A673 (cell line): ENCODE data around the gene DPH1.

Experiments used
- CTCF ChIP-seq: fragments of 300-800, 200-600 bp; sonication (generic); conservative IDR thresholded peaks from 2 replicates; pipeline ENCODE4 v1.5.1; 2017; ENCODE audit warnings: low read depth, mild to moderate bottlenecking, antibody characterized with exemption, low read length, moderate library complexity, mixed read lengths
- EZH2 ChIP-seq: fragments of 200-600 bp; sonication (generic); IDR thresholded peaks from 2 replicates; pipeline ENCODE4 v1.6.1; 2017; ENCODE audit warnings: borderline replicate concordance, low read depth, mild to moderate bottlenecking, mixed read lengths, antibody characterized with exemption, low read length; ENCODE audit not compliant: poor library complexity, severe bottlenecking

DNA sequence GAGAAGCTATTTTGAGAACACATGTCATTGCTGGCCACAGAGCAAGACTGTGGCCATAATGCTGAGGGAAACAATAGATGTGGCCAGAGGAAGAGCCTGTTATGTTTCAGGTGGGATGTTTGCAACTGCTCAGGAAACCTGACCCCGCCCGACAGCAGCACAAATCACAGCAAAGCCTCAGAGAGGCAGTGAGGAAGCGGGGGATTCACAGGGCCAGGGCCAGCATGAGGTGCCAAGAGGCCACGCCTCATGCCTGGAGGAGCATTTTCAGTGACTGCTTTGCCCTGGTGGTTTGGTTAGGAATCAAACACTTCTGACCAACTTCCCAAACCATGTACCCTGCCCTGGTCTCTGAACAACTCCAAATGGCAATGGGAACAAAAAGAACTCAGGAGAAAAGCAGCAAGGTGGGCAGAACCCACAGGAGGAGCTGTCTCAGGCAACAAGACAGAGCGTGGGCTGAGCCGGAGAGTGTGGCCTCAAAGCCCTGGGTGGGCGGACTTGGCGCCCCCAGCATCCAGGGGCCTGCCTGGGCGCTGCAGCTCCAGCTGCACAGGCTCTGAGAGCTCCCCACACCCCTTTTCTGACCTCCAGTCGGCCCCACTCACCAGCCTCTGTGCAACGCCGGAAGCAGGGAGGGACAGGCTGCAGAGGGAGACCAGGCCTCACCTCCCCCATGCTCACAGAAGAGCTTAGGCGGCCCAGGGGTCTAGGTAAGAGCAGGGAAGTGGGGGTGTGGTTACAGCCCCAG, 45.6 kb downstream of the DPH1 start:
- TF ChIP-seq CTCF: no peak
- no peak for TF ChIP-seq EZH2
